ENCODE measurements around the gene RHOA.

The RHOA gene

GRCh38 chr3:49445391-49445790, 33.6 kb upstream of the RHOA start:
- TF ChIP-seq CTCF (conservative IDR thresholded peaks at IDR 0.05): no peak

GRCh38 chr3:49434731-49435130, 23.0 kb upstream of the RHOA start:
- no peak for TF ChIP-seq CTCF (conservative IDR thresholded peaks at IDR 0.05)
- H3K27ac ChIP-seq: no peak overlapping the region

More at GRCh38 chr3:49445391-49445790, 33.6 kb upstream of the RHOA start:
- H3K27ac ChIP-seq: no peak overlapping the region

GRCh38 chr3:49428752-49429080, 16.9 kb upstream of the RHOA start:
- peak overlapping the region; percentile 94 for H3K27ac ChIP-seq
- peak; percentile 19; the same call in 1 of the 2 replicates for TF ChIP-seq CTCF (conservative IDR thresholded peaks at IDR 0.05)

- no peak for TF ChIP-seq CTCF (conservative IDR thresholded peaks at IDR 0.05)
- H3K27ac ChIP-seq: no peak overlapping the region
Observed at GRCh38 chr3:49427586-49427985, 15.8 kb upstream of the RHOA start.

- no peak overlapping the region for H3K27ac ChIP-seq
- TF ChIP-seq CTCF (conservative IDR thresholded peaks at IDR 0.05): no peak
Observed at GRCh38 chr3:49424816-49425215, 13.0 kb upstream of the RHOA start.

GRCh38 chr3:49422379-49423248, 10.8 kb upstream of the RHOA start, which contains the start of gene AMT:
TSS of gene AMT (minus strand) at chr3:49422473. CDS start at chr3:49422450, 23 bp downstream.
- TF ChIP-seq CTCF (conservative IDR thresholded peaks at IDR 0.05): no peak
- H3K27ac ChIP-seq: no peak within 1 kb of the TSS

GRCh38 chr3:49421890-49422378, 10.2 kb upstream of the RHOA start:
- no peak overlapping the region for H3K27ac ChIP-seq
- TF ChIP-seq CTCF (conservative IDR thresholded peaks at IDR 0.05): no peak

Measured in VCaP (cell line).